Caco-2 (cell line): ENCODE results near the gene TEX264. TPM values are rescaled to one million over a fixed set of nuclear protein-coding genes. Genes with fewer than 3 reads are reported as not detected.

Source experiments
- BruUV-seq: library from RNA; stranded (reverse); fragments of 400-500 nt; replicated peaks from 2 replicates; lab custom pipeline; 2021; lab: Mats Ljungman, UMichigan
- CTCF ChIA-PET: fragments of 300-600 bp; sonication (Branson Sonifier 250); formaldehyde crosslinking; loops from one replicate; lab custom pipeline; 2022; ENCODE audit warnings: antibody characterized with exemption; lab: Charles Lee
- POLR2A ChIA-PET: fragments of 300-600 bp; sonication (Branson Sonifier 250); formaldehyde crosslinking; loops from one replicate; lab custom pipeline; 2022; ENCODE audit warnings: antibody characterized with exemption; lab: Charles Lee
- DNase-seq, 2 experiments: peaks; one replicate each; pipeline versions ENCODE4 v3.0.0 to v3.0.0-alpha.2; 2020 to 2022
- H3K27me3 ChIP-seq: replicated peaks from 2 replicates; pipeline ENCODE4 v1.6.0; 2011; ENCODE audit warnings: low read length; ENCODE audit not compliant: control insufficient read depth, insufficient read depth
- H3K36me3 ChIP-seq: 2 replicates; pipeline ENCODE4 v1.5.1; 2011; ENCODE audit warnings: low read length; ENCODE audit not compliant: control insufficient read depth, insufficient read depth
- H3K4me1 ChIP-seq: fragments of 250-450 bp; sonication (Bioruptor Pico); 2 replicates; pipeline ENCODE4 v1.5.1; 2020; ENCODE audit warnings: mild to moderate bottlenecking
- H3K4me3 ChIP-seq: 2 replicates; pipeline ENCODE4 v1.5.1; 2011; ENCODE audit warnings: low read depth, mild to moderate bottlenecking, control low read depth, low read length
- H3K9me3 ChIP-seq: fragments of 250-450 bp; sonication (Bioruptor Pico); 2 replicates; pipeline ENCODE4 v1.5.1; 2020; ENCODE audit warnings: mild to moderate bottlenecking, moderate library complexity
- H3K27ac Mint-ChIP-seq: one replicate; pipeline ENCODE4 v1.8.0; 2022; ENCODE audit warnings: mixed read lengths; ENCODE audit not compliant: unreplicated experiment
- H3K27me3 Mint-ChIP-seq: one replicate; pipeline ENCODE4 v1.8.0; 2022; ENCODE audit warnings: mixed read lengths; ENCODE audit not compliant: insufficient read depth, unreplicated experiment
- H3K36me3 Mint-ChIP-seq: one replicate; pipeline ENCODE4 v1.8.0; 2022; ENCODE audit warnings: mild to moderate bottlenecking, mixed read lengths; ENCODE audit not compliant: insufficient read depth, unreplicated experiment
- H3K4me1 Mint-ChIP-seq: one replicate; pipeline ENCODE4 v1.8.0; 2022; ENCODE audit warnings: low read depth, mixed read lengths; ENCODE audit not compliant: unreplicated experiment
- H3K4me3 Mint-ChIP-seq: one replicate; pipeline ENCODE4 v1.8.0; 2022; ENCODE audit warnings: mild to moderate bottlenecking, moderate library complexity, mixed read lengths; ENCODE audit not compliant: unreplicated experiment
- H3K9me3 Mint-ChIP-seq: one replicate; pipeline ENCODE4 v1.8.0; 2022; ENCODE audit warnings: mixed read lengths; ENCODE audit not compliant: unreplicated experiment
- intact Hi-C: fragments of 100-400 bp; cut with micrococcal nuclease; formaldehyde crosslinking; loops from one replicate; pipeline ENCODE4 v1.10.0; 2022; ENCODE audit not compliant: unreplicated experiment
- total RNA-seq: library from RNA; stranded (reverse); gene quantifications from 2 replicates; pipeline ENCODE4 v1.2.3, GENCODE V29; 2022
- TF ChIP-seq, protein P1 (sequence below), 2 experiments: fragments of 200-600 bp in 1 of 2; IDR thresholded peaks; 1 replicate in 1 of 2; 2 replicates in 1 of 2; pipeline versions ENCODE4 v1.5.1 to v1.8.0; 2011 to 2022; ENCODE audit warnings: antibody characterized with exemption in 1 of 2, control low read depth in 1 of 2, inconsistent platforms in 1 of 2, low read depth in 1 of 2, low read length in 1 of 2, mild to moderate bottlenecking in 1 of 2, moderate library complexity in 1 of 2; ENCODE audit not compliant: insufficient read depth in 1 of 2, severe bottlenecking in 1 of 2, unreplicated experiment in 1 of 2

TEX264 gene
- total RNA-seq, 1 experiment from 2014 or later = 37.9 TPM

GRCh38 chr3:51682526-51682925, 11.5 kb downstream of the TEX264 start:
- Histone ChIP-seq H3K27me3 (no peaks in the 10 kb centered on the region), H3K4me3 (no peak overlapping the region), H3K4me1 (no peaks in the 10 kb centered on the region), H3K36me3 (no peaks in the 10 kb centered on the region; the same call in 1 of the 2 replicates), H3K9me3 (no peaks in the 10 kb centered on the region)
- intact Hi-C loops = loop anchor here (1.0 to 5.0 kb wide), 4 partner anchors 13 to 290 kb away; partner anchors contain the start of gene RBM15B
- Mint-ChIP-seq H3K27me3 (no peaks in the 10 kb centered on the region), H3K4me3 (no peak overlapping the region), H3K27ac (no peak overlapping the region), H3K4me1 (no peaks in the 10 kb centered on the region), H3K9me3 (no peaks in the 10 kb centered on the region), H3K36me3 (peaks cover 23% of the 10 kb centered on the region)
- POLR2A ChIA-PET = interaction anchor here (1.1 kb wide), 1 partner anchor 11 kb away, joined by 5 read pairs; no protein-coding TSS in a partner anchor
- CTCF ChIA-PET = interaction anchor here (0.6 to 1.9 kb wide), 12 partner anchors 9 to 248 kb away, joined by 3 to 31 read pairs (median 6); partner anchors contain the start of genes DCAF1 and RAD54L2
- no peak for DNase-seq
- TF ChIP-seq, protein P1, sequence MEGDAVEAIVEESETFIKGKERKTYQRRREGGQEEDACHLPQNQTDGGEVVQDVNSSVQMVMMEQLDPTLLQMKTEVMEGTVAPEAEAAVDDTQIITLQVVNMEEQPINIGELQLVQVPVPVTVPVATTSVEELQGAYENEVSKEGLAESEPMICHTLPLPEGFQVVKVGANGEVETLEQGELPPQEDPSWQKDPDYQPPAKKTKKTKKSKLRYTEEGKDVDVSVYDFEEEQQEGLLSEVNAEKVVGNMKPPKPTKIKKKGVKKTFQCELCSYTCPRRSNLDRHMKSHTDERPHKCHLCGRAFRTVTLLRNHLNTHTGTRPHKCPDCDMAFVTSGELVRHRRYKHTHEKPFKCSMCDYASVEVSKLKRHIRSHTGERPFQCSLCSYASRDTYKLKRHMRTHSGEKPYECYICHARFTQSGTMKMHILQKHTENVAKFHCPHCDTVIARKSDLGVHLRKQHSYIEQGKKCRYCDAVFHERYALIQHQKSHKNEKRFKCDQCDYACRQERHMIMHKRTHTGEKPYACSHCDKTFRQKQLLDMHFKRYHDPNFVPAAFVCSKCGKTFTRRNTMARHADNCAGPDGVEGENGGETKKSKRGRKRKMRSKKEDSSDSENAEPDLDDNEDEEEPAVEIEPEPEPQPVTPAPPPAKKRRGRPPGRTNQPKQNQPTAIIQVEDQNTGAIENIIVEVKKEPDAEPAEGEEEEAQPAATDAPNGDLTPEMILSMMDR (IDR thresholded peaks at IDR 0.05; ENCODE audit: insufficient read depth in 1 of 2, low read depth in 1 of 2, low read length in 1 of 2, severe bottlenecking in 1 of 2, unreplicated experiment in 1 of 2) = no peak
- BruUV-seq = no TSS peak

DNA sequence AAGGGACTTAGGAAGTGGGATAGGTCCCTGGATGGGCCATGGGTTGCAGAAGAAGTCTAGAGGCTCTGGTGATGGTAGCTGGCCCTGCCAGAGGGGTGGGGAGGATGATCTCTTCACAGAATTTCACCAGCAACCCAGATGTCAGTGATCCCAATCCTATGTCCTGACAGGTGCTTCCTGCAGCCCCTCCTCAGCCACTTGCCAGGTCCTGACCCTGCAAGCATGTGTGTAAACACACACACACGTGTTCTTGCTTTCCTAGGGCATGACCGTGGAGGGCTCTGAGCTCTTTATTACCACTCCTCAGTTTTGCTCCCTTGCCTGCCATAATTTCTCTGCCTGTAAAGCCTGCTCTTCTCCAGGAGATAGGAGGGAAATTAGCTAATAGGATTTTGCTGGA, 12.5 kb downstream of the TEX264 start:
- Mint-ChIP-seq H3K27ac (no peak overlapping the region), H3K4me3 (no peak overlapping the region), H3K4me1 (no peaks in the 10 kb centered on the region), H3K36me3 (peaks cover 23% of the 10 kb centered on the region), H3K9me3 (no peaks in the 10 kb centered on the region), H3K27me3 (no peaks in the 10 kb centered on the region)
- no peak for DNase-seq
- H3K9me3 ChIP-seq = no peaks in the 10 kb centered on the region
- TF ChIP-seq, protein P1 (IDR thresholded peaks at IDR 0.05; ENCODE audit: insufficient read depth in 1 of 2, low read depth in 1 of 2, low read length in 1 of 2, severe bottlenecking in 1 of 2, unreplicated experiment in 1 of 2) = no peak
- intact Hi-C loops = loop anchor here (5.0 kb wide), 1 partner anchor 291 kb away; the partner anchor contains the start of gene RBM15B
- BruUV-seq = no TSS peak
- ChIA-PET CTCF (no interaction called here), POLR2A (no interaction called here)
- H3K4me1 ChIP-seq = no peaks in the 10 kb centered on the region
- no peak overlapping the region for H3K4me3 ChIP-seq
- H3K36me3 ChIP-seq = no peaks in the 10 kb centered on the region; the same call in 1 of the 2 replicates
- no peaks in the 10 kb centered on the region for H3K27me3 ChIP-seq

- no peak overlapping the region for H3K27ac Mint-ChIP-seq
- POLR2A ChIA-PET = no interaction called here
These were observed 14.1 kb downstream of the TEX264 start for GRCh38 chr3:51684971-51685751.

More at GRCh38 chr3:51684971-51685751, 14.1 kb downstream of the TEX264 start:
- Mint-ChIP-seq H3K4me3 (no peak overlapping the region), H3K36me3 (peaks cover 23% of the 10 kb centered on the region), H3K9me3 (no peaks in the 10 kb centered on the region), H3K27me3 (no peaks in the 10 kb centered on the region), H3K4me1 (no peaks in the 10 kb centered on the region)
- TF ChIP-seq, protein P1 (IDR thresholded peaks at IDR 0.05; ENCODE audit: insufficient read depth in 1 of 2, low read depth in 1 of 2, low read length in 1 of 2, severe bottlenecking in 1 of 2, unreplicated experiment in 1 of 2) = no peak
- no TSS peak for BruUV-seq
- DNase-seq = no peak
- intact Hi-C loops = loop anchor here (5.0 kb wide), 1 partner anchor 293 kb away; the partner anchor contains the start of gene RBM15B
- CTCF ChIA-PET = no interaction called here
- no peaks in the 10 kb centered on the region for H3K9me3 ChIP-seq
- no peaks in the 10 kb centered on the region for H3K4me1 ChIP-seq
- no peaks in the 10 kb centered on the region; the same call in 1 of the 2 replicates for H3K36me3 ChIP-seq
- H3K4me3 ChIP-seq = no peak overlapping the region
- H3K27me3 ChIP-seq = no peaks in the 10 kb centered on the region
